Stimulated activated CD4-positive, alpha-beta T cell treated with anti-CD3 and anti-CD28 coated beads, Interleukin-4, amount 100 ng/mL, for 1 hour (primary cell): ENCODE results near the gene PGRMC2.
"Not testable (repeated sequence)": the region's sequence is repeated elsewhere in the genome, so short reads cannot be mapped to it uniquely, and the experiment has no call there.

Experiments
- DNase-seq: peaks from one replicate; pipeline ENCODE4 v3.0.0-alpha.2; 2020

PGRMC2 gene

GRCh38 chr4:128265550-128265949, 22.1 kb downstream of the PGRMC2 start:
- DNase-seq: not testable (repeated sequence)

- DNase-seq: not testable (repeated sequence)
These were observed 27.7 kb downstream of the PGRMC2 start for GRCh38 chr4:128259889-128260288.

DNA sequence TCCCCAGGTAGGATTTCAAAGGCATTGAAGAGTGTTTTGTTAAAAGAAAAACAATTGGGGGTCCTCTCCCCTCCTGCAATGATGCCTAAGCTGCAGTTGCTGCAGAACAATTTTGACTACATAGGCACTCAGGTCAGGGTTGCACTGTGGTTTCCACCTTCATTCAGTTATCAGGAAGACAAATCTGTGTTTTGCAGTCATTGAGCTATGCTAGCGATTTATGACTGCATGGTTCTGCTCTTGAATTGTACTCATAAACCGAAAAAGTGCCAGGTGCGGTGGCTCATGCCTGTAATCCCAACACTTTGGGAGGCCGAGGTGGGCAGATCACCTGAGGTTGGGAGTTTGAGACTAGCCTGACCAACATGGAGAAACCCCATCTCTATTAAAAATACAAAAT, 29.4 kb downstream of the PGRMC2 start:
- not testable (repeated sequence) for DNase-seq

- DNase-seq: no peak
These were observed 31.1 kb downstream of the PGRMC2 start for GRCh38 chr4:128256539-128256938.

DNA sequence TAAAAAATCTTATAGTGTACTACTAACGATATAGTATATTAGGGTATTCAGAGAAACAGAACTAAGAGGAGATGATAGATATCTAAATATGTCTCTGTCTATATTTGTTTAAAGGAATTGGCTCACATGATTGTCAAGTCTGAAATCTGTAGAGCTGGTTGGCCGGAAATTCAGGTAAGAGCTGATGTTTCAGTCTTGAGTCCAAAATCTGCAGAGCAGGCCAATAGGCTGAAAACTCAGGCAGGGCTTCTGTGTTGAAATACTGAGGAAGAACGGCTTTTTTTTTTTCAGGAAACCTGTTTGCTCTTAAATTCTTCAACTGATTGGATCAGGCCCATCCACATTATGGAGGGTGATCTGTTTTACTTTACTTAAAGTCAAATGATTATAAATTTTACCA, 31.7 kb downstream of the PGRMC2 start:
- no peak for DNase-seq

DNA sequence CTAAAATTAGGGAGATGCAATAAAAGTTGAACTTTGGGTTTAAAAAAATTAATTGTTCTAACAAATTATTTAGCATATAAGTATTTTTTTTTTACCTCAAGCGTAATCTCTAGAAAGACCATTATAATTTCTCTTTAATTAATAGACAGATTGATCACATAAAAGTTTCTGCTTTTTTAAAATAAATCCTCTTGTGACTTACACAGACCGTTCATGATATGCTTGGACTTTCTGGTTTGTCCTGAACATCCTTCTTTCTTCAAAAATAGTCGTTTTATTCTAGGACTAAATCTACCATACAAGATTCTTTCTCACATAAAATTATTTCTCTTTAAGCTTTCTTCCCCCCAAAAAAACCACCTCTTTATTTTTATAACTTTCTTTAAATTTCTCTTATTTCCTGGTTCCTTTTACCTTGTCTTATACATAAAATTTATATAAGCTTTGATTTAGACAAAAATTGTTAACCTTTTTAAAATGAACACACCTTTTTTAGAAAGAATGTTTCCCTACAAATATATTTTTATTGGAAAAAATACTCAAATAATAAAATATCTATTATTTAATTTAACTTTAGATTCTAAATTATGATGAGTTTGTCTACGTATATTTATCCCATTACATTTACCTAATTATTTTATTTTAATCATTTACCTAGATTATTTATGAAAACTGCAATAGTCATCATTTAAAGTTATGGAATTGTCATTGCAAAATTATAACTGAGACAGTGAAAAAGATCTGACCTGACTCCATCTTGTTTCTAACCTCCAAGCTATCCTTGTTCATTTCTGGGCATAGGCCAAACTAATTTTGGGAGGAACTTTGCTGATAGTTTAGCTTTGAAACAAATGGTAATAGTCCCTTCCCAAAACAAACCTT, 37.6 kb downstream of the PGRMC2 start:
- no peak for DNase-seq

DNA sequence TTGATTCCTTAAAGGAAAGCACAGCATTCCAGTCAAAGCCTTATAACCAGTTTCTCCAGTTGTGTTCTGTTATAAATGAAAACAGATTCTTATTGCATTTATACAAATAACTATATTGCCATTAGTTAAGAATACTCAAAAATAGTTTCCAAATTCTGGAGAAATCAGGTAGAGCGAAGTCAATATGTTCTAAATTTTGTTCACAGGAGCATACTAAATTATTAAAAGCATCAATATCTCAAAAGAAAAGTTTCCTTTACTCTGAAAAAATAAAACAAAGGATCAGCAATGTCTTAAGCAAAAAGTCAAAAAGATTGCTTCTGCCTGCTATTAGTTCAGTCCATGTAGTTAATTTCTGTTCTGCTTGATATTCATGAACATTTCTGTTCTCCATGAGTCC, 39.7 kb downstream of the PGRMC2 start:
- no peak for DNase-seq

DNA sequence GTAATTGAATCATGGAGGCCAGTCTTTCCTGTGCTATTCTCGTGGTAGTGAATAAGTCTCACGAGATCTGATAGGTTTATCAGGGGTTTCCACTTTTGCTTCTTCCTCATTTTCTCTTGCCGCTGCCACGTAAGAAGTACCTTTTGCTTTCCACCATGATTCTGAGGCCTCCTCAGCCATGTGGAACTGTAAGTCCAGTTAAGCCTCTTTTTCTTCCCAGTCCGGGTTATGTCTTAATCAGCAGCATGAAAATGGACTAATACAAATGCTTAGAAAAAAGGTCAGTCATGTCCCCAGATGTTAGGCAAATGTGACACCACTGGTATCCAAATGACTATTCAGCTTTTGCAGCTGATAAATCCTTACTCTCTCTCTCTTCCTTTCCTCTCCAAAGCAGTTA, 42.2 kb downstream of the PGRMC2 start:
- not testable (repeated sequence) for DNase-seq

DNA sequence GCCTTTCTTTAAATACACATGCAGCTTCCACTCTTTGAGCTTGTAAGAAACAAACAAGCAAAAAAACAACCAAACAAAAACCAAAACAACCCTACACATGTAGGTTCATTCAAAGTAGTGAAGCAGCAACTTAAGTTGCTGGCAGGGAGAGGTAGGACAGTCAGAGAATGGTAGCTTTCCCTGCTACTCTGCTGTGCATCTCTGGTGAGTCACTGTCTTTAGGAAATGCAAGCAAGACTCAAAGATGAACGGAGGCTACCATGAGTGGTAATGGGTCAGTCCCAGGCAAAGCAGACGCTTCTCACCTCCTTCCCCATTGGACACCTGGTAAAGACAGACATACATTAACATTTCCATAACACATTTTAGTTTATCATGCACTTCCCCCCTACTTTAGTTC, 43.2 kb downstream of the PGRMC2 start:
- DNase-seq: no peak

DNA sequence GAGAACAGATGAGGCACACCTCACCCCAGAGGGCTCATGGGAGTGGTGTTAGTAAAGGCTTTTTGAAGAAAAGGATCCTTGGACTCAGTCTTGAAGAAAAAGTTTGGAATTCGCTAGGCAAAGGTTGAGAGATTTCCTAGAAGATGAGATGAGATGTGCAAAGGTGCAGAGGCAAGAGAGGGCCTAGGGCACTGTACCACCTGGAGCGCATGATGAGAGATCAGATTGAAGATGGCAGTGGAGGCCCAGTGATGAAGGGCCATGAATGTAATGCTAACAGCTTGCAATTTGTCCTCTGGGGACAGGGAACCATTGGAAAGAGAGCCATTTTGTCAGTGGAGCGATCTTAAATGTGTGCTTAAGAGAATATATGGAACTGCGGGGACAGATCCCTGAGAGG, 45.0 kb downstream of the PGRMC2 start:
- DNase-seq: no peak

- DNase-seq: no peak
These were observed 45.6 kb downstream of the PGRMC2 start for GRCh38 chr4:128241981-128242380.

GRCh38 chr4:128241425-128241913, 46.1 kb downstream of the PGRMC2 start:
- DNase-seq: no peak

GRCh38 chr4:128241019-128241418, 46.6 kb downstream of the PGRMC2 start:
- no peak for DNase-seq

GRCh38 chr4:128234836-128235235, 52.8 kb downstream of the PGRMC2 start:
- no peak for DNase-seq

- no peak for DNase-seq
These were observed 54.9 kb downstream of the PGRMC2 start for GRCh38 chr4:128232719-128233118.

DNA sequence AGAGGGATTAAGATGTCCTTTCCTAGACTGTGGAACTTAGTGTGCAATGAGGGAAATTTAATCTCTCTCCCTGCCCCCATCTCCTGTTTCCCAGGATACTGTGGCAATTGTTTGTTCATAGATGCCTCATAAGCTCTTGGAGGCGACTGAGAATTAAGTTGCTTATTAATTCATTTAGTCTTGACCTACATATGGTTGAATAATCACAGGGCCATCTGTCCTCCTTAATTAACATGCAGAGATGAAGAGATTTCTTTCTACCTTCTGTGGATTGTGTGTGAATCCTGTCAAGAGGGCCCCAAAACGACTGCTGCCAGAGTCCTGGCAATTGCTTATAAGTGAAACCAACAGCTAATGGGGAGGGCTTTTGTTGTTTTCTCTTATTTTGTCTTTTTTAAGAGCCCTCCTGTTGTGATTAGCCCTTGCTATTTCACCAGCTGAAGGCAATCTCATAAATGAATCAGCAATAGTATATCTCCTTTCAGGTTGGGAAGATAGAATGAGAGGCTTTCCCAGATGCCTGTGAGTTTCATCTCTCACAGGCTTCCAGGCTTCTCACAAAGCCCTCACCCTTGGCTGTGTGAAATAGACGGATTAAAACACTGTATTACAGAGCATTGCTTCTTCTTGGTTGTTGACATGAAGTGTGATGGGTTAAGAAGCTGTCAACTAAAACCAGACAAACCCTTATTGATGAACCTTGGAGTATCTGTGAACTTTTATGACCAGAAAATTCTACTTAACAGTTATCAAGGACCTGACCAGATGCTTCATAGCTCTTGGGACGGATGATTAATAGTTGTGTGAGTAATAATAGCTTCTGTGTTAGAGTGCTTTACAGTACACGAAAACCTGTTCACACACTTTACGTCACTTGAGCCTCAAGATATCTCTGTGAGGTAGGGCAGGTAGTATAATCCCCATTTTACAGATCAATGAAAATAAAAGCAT, 58.5 kb downstream of the PGRMC2 start:
- no peak for DNase-seq

GRCh38 chr4:128227991-128228571, 59.5 kb downstream of the PGRMC2 start:
- DNase-seq: no peak

- DNase-seq: no peak
These were observed 62.5 kb downstream of the PGRMC2 start for GRCh38 chr4:128225148-128225547.

- DNase-seq: no peak
These were observed 66.0 kb downstream of the PGRMC2 start for GRCh38 chr4:128221586-128221985.

DNA sequence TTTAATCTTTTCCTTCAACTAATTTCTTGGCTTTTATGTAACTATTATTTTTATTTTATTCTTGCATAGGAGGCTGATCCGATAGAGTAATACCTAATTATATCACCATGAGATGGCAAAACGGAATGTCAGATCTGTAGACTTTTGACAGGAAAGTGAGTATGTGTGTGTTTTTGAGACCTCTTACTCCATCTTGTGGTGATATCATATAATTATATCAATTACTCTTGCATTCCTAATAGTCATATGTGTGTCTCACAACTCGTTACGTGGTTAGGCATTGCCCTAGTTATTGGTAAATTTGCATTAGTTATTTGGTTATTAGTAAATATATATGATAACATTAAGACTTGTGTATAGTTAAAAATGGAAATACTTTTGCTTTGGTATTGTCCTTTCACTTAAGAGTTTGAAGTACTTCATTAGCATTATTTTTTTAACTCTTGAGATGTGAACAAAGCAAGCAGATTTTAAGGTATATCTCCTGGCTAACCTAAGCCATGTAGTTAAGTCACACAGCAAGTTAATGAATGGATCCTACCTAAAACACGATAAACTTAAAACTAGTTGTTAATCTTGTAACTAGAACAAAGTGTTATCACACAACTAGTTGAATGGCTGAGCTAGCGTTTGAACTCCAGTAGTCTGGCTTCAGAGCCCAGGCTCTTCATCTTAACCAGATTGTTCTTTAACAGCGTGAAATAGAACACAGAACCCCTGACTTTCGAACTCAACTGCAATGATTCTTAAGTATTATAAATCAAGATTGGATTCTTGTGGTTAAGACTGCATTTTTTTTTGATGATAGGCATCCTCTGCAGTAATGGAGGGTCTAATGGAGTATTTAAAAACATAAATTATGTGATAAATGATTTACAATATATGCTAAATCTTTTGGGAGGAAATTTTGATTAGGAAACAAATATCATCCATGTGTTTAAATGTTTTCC, 67.1 kb downstream of the PGRMC2 start:
- no peak for DNase-seq
